ENCODE results near the gene CDH12.
"Not testable (repeated sequence)": the region's sequence is repeated elsewhere in the genome, so short reads cannot be mapped to it uniquely, and the experiment has no call there.

Gene CDH12

DNA sequence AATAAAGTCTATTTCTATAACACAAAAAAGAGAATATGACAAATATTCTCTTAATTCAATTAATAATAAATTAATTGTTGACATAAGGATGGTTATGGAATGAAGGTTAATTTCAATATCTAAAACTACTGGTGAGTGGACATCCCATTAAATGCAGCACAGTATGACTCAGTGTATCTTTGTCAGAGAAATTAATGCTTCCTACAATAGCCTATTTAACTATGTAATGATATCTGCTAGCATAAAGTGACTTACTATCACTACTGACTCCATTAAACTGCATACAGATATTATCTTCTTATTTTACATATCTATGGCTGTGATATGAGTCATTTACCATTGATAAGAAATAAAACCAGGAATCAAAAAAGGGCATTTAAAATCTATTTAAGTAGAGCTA is 298.7 kb downstream of the CDH12 start:
- no peak for DNase-seq

- DNase-seq, result no peak
Measured at GRCh38 chr5:22549876-22550671, 303.1 kb downstream of the CDH12 start.

GRCh38 chr5:22542340-22542739 is 310.8 kb downstream of the CDH12 start:
- no peak for DNase-seq

GRCh38 chr5:22541037-22541436 is 312.1 kb downstream of the CDH12 start:
- DNase-seq, result no peak

DNA sequence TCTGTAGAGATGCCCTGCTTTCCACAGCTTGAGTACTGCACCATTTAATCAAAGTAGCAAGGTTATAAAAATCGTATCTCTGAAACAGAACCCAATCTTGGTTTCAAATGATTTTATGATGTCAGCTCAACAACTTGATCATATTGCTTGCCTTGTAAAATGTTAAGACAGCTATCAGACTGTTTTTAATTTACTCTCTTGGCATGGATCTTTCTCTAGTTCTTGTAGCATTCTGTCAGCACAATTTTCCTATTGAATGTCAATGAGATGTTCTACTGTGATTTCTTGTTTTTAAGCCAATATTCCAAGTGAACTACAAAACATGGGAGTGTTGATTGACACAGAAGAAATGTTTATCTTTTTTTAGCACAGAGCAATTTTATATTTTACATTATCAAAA is 313.4 kb downstream of the CDH12 start:
- no peak for DNase-seq

DNA sequence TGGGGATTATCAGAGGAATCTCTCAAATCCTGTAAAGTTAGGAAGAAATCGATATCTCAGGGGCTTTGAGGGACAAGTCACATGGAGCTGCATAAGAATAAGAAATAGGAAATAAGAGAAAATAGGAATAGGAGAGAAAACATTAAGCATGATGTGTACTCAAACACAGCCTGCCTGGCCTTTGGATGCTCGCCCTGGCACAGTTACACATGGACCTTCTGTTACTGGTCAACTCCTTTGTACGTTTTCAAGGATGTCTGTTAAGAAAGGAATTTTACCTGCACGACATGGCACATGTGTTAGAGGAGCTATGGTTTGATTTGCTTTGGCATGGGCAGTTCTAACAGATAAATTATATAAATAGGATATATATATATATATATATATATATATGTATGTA is 321.2 kb downstream of the CDH12 start:
- no peak for DNase-seq

- no peak for DNase-seq
Measured at GRCh38 chr5:22521521-22521920, 331.6 kb downstream of the CDH12 start.

- DNase-seq, result not testable (repeated sequence)
Measured at GRCh38 chr5:22516497-22516896, 336.6 kb downstream of the CDH12 start.

DNA sequence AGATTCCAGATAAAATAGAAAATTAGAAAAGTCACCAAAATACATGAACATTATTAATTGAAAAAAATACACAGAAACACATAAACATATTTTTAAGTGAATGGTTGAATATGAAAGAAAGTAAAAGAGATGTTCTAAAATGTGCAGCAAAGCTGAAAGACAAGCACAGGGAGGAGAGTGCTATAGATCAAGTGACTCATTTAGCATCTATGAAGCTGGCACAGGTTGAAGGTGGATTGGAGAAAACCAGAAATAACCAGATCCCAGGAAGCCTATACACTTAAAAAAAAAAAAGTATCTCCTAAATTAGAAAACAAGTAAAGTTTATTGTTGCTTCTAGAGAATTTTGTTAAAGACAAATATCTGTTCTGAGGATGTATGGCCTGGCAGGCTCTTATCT is 338.9 kb downstream of the CDH12 start:
- no peak for DNase-seq

DNA sequence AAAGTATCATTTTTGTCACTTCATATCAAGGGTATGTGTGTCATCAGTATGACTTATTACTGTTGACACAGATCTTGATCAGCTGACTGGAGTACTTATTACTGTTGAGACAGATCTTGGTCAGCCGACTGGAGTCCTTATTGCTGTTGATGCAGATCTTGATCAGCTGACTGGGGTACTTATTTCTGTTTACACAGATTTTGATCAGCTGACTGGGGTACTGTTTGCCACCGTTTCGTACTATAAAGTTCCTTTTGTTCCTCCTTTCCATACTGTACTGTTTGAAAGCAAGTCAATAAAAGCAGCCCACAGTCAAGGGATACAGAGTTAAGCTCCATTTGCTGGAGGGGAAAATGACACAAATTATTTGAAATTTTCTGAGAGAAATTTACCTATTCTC is 347.3 kb downstream of the CDH12 start:
- no peak for DNase-seq

GRCh38 chr5:22504411-22504810 is 348.7 kb downstream of the CDH12 start:
- DNase-seq, result no peak

DNA sequence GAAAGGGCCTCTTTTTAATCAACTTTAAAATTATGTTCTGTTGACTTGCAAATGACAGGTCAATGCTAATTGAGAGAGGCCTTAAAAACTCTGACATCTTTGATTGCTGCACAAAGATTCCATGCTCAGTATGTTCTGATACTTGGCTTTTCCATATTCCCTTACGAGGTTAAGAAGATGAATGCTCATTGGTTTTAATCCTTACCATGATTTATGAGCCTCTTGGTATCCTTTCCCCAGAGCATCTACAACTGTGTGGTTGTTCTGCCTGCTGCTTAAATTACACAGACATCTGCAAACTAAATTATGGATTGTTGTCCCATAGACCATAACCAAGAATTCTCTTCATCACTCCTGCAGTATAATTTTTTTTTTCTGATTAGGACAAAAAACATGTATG is 352.6 kb downstream of the CDH12 start:
- no peak for DNase-seq

DNA sequence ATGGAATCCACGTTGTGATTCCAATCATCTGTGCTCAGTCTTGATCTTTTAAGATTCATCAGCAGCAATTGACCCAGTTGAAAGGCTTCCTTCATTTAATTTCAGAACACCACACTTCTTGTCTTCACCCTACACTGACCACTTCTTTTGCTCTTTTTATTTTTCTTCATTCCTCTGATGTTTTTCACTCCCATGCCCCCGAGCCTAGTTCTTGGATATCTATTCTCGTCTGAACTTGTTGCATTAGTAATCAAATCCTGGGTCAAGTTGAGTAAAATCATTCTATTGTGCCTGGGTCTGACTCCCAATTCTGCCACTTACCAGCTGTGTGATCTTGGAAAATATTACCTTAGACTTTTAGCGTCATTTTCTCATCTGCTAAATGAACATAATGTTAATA is 356.5 kb downstream of the CDH12 start:
- DNase-seq, result no peak

GRCh38 chr5:22495016-22495720 is 358.0 kb downstream of the CDH12 start:
- no peak for DNase-seq

- DNase-seq, result no peak
Measured at GRCh38 chr5:22488427-22488826, 364.7 kb downstream of the CDH12 start.

- no peak for DNase-seq
Measured at GRCh38 chr5:22480305-22480704, 372.8 kb downstream of the CDH12 start.

- no peak for DNase-seq
Measured at GRCh38 chr5:22473886-22474285, 379.3 kb downstream of the CDH12 start.

GRCh38 chr5:22471154-22471553 is 382.0 kb downstream of the CDH12 start:
- DNase-seq, result no peak

DNA sequence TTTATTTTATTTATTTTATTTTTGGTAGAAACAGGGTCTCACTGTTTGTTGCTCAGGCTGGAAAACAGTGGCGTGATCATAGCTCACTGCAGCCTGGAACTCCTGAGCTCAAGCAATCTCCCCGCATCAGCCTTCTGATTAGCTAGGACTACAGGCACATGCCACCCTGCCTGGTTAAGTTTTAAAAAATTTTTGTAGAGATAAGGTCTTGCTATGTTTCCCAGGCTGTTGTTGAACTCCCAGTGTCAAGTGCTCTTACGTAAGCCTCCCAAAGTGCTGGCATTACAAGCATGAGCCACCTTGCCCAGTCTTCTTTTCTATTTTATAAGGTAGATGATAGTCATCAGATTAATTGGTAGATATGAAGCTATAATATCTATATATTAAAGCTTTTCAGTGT is 382.7 kb downstream of the CDH12 start:
- DNase-seq, result no peak

- no peak for DNase-seq
Measured at GRCh38 chr5:22465616-22466015, 387.5 kb downstream of the CDH12 start.

DNA sequence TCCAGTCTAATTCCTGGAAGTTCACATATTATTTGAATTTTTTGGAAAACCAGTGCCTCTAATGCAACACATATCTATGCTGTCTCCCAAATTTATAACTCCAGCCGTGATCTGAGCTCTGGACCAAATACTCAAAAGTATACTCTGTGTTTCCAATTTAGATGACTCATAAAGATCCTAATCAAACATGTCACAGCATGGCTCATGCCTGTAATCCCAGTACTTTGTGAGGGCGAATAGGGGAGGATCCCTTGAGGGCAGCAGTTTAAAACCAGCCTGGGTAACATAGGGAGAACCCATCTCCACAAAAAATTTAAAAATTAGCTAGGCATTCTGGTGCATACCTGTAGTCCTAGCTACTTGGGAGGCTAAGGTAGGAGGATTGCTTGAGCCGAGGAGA is 388.0 kb downstream of the CDH12 start:
- DNase-seq, result no peak

GRCh38 chr5:22460189-22460588 is 393.0 kb downstream of the CDH12 start:
- DNase-seq, result no peak

GRCh38 chr5:22432905-22433304 is 420.2 kb downstream of the CDH12 start:
- DNase-seq, result no peak

- DNase-seq, result no peak
Measured at GRCh38 chr5:22431840-22432239, 421.3 kb downstream of the CDH12 start.

DNA sequence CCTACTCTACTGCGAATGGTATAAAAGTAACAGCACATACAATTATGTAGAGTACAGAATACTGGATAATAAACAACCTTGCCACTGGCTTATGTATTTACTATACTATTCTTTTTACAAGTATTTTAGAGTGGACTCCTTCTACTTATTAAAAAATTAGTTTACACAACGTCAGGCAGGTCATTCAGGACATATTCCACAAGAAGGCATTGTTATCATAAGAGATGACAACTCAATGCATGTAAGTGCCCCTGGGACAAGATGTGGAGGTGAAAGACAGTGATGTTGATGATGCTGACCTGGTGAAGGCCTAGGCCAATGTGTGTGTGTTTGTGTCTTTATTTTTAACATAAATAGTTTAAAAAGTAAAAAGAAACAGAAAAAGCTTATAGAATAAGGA is 421.7 kb downstream of the CDH12 start:
- no peak for DNase-seq

Measured in activated CD4-positive, alpha-beta T cell treated with anti-CD3 and anti-CD28 coated beads, Interleukin-2, amount 50 U/mL, for 4 hours (primary cell).